Stimulated activated CD4-positive, alpha-beta T cell treated with anti-CD3 and anti-CD28 coated beads, Interleukin-4, amount 100 ng/mL, for 4 hours (primary cell): Measurements from ENCODE around the gene GPR157.
"Not testable (repeated sequence)": the region's sequence is repeated elsewhere in the genome, so short reads cannot be mapped to it uniquely, and the experiment has no call there.

Experiments used
- DNase-seq, 2 experiments: peaks; one replicate each; pipeline ENCODE4 v3.0.0-alpha.2; 2020

GPR157 gene

DNA sequence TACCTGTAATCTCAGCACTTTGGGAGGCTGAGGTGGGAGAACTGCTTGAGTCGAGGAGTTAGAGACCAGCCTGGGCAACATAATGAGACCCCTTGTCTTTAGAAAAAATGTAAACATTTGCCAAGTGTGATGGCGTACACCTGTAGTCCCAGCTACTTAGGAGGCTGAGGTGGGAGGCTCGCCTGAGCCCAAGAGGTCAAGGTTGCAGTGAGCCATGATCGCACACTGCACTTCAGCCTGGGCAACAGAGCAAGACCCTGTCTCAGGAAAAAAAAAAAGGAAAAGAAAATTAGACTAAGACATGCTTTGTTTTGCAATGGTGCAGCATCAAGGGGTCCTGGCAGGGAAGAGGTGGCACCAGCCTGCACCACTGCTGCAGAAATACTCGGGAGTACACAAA, 16.8 kb upstream of the GPR157 start:
- DNase-seq: no peak

DNA sequence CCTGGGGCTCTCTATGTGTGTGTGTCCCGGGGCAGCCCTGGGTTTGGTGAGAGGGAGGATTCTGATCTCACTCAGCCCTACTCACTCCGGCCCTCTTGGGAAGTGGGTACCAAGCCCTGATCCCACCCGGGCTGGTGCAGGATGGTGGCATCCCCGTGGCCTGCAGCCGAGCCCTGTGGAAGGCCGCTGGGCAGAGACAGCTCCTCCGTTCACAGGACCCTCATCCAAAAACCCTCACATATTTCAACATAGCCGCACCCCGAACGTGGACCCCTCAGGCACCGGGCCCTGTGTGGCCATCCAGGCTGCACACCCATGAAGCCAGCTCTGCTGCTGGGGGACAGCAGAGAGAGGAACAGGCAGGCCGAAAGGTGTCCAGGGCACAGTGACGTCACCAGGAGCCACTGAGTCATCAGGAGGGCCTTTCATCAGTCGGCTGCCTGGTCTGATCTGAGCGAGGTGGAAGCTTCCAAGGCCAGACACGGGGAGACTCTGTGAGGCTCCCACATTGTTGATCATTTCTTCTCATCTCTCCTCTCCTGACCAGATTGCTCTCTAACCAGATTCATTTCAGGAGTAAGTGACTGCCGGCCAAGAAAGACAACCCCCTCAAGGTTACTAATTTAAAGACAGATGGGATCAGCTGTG, 16.2 kb upstream of the GPR157 start:
- DNase-seq: no peak

DNA sequence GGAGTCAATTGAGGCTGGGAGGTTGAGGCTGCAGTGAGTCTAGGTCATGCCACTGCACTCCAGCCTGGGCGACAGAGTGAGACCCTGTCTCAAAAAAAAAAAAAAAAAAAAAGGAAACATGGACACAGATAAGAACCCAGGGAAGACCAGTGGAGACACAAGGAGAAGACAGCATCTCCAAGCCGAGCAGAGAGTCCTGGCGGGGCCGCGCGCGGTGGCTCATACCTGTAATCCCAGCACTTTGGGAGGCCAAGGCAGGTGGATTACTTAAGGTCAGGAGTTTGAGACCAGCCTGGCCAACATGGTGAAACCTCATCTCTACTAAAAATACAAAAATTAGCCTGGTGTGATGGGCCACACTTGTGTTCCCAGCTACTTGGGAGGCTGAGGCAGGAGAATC, 15.6 kb upstream of the GPR157 start:
- not testable (repeated sequence) for DNase-seq

DNA sequence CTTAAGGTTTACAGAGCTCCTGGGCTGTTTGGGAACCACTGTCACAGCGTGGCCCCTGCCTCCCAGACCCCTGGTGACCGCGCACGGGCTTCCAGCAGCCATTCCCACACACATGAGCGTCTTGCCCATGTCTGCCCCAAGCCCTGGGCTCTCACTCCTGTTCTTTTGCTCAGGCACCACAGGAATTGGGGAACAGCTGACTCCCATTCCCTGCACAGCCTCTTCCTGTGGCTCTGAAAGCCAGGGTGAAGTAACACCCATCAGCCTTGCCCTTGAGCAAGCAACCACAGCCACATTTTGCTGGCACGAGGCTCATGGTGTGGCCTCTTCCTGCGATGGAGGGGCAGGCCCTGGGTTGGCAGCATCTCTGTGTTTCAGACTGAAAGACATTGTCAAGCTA, 14.3 kb upstream of the GPR157 start:
- no peak for DNase-seq

DNA sequence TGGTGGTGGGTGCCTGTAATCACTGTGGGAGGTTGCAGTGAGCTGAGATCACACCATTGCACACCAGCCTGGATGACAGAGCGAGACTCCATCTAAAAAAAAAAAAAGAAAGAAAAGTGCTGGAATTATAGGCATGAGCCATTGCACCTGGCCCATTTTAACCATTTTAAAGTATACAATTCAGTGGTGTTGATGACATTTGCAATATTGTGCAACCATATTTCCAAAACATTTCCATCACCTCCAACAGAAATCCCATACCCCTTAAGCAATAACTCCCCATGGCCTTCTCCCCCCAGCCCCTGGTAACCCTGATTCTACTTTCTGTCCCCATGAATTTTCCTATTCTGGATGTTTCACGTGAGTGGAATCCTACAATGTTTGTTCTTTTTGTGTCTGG, 11.0 kb upstream of the GPR157 start:
- DNase-seq: no peak

DNA sequence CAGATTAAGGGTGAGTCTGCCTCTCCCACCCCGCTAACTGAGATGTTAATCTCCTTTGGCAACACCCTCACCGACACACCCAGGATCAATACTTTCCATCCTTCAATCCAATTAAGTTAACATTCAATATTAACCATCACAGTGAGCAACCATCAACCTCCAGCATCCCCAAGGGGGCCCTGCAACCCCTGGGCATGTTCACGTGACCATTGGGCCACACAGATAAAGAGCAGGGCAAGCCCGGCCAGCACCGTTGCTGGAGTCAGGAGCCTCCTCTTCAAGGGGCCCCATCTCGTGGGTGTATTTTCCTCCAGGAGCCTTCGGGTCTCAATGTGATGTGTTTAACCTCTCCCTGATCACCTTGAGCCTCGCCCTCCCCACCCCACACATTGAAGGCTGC, 8.0 kb upstream of the GPR157 start:
- no peak for DNase-seq

DNA sequence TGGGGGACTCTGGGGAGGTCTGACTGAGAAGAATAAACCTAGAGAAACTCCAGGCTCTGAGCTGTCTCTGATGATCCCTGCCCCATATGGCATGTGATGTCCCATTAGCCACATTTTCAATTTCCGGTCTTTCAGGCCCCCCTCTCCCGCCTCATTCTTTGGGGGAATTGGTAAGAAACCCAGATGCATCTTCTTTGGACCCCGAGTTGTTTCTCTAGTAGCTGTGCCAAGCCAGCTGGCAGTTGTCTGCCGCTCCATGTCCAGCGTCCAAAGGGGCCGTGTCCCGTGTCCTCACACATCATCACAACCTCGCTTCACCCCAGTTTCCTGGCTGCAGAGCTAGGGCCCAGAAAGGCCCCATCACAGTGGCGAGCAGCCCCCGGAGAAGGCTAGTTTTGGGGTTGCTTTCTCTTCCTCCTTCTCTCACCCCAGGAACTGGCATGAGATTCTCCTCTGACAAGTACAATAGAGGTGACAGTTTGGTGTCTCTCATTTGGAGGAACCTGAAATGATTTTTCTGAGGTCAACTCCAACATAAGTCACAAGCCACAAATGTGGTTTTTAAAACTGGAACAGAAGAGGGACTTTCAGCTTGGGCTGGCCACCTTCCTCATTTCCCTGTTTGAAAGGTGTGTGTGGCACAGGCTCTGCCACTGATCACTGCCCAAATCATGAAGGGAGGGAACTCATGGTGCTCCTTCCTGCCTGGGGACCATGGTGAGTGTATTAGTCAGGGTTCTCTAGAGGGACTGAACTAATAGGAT, 6.4 kb upstream of the GPR157 start:
- DNase-seq: no peak

DNA sequence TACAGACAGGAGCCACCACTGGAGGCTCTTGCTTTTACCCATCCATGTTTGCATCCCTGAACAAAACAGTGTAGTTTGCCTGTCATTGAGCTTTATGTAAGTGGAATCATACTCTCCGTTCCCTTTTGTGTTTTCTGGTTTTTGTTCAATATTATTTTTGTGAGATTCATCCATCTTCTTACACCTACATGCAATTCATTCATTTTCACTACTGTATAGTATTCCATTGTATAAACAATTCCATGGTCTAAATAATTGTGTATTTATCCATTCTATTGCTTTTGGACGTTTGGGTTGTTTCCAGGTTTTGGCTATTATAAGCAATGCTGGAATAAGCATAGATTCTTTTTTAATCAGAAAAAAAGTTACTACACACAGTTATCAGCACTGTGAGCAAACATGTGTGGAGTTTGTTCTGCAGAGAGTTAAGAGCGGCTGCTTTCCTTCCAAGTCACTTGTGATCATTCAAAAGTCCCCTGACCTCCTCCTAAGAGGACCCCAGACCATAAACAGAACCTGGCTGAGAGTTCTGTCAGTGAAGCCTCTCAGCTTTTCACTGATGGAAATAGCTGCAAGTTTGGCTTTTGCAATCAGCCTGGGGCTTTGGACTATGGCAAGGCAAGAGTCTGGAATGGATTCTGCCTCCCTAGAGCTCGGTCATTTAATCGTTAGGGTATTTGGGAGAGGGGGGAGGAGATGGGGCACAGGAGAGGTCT, 5.1 kb upstream of the GPR157 start:
- DNase-seq: no peak

DNA sequence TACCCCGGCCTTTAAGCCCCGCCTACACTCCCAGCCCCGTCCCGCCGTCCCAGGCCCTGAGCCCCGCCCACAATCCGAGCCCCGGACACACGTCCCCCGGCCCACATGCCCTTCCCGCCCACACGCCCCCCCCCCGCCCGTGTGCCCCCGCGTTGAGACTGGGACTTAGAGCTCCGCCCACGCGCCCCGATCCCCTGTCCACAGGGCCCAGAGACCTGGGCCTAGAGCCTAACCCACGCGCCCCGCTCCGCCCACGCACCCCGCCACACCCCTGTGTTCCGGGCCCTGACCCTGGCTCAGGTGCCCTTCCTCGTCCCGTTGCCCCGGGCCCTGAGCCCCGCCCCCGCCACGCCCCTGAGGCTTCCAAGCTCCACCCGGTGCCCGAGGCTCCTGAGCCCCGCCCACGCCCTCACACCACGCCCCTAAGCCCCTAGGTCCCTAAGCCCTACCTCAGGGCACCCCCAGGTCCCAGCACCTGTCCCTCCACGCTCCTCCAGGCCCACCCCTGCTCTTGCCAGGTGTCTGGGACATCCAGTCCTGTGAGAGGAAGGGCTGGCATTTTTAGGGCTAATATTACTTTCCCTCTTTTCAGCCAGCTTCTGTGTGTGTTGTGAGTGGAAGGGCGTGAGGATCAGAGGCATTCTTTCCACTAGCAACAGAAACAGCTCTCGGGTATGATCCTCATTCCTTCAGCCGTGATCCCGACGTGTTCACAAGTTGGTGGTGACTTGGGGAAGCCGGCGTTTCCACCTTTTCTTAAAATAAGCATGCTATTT, 552 bp upstream of the GPR157 start:
- peak; percentile 78 to 84 for DNase-seq

DNA sequence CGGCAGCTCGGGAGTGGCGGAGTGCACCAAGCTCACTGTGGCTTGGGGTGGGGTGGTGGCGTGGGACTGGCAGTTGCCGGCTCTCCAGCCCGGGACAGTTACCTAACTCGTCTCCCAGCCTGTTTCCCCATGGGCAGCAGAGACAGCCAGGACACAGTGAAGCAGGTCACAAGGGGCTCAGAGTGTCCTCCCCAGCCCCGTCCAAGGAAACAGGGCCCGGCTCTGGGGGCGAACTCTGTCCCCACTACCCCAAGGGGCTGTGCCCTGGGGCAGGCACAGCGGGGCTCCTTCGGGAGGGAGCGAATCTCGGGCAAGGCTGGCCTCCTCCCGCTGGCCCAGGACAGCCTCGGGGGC, 759 bp downstream of the GPR157 start:
- DNase-seq: no peak

DNA sequence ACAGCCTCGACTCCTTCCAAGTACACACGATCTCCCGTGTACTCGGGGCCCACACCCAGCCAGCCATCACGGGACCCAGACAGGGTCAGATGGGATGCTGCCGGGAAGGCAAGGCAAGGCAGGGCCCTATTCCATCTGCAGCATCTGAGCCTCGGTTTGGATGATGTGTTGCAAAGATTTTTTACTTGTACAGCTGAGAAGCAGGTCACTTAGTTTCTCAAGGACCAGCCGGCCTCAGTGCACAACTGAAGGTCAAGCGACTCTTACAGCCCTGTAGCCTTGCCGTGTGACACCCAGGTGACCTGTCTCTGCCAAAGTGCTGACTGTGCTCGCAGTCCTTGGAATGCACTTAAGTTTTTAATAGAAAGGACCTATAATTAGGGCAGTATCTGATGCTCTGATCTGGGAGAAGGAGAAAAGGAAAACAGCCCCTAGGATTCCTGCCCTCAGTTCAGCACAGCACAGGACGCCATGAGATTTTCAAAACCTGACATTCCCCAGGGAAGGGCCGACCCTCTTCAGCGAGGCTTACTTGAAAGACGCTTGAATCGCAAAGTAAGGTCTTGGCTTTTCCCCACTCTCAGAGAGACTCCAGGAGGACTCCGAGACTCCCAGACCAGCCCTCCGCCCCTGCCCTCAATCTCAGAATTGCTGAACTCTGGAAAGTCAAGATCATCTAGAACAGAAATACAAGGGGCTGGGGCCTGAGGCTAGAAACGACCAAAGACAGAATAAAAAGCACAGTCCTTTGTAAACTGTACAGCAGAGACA, 1.3 kb downstream of the GPR157 start:
- DNase-seq: no peak

DNA sequence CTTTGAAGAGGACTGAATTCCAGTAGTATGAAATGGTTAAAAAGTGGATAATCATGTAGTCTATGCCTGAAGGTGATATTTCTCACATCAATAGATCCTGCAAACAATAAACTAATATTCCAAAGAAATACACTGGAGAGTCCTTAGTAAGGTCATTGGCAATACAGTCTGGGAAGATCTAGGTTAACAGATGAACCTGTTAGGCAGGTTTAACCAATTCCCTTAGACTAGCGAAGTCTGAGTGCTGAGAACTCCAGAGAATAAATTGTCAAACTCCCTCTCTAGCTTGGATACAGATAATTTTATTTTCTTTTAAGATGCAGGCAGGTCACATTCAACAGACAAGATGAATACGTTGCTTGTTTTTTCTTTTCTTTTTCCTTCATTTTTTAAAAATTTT, 2.4 kb downstream of the GPR157 start:
- no peak for DNase-seq

DNA sequence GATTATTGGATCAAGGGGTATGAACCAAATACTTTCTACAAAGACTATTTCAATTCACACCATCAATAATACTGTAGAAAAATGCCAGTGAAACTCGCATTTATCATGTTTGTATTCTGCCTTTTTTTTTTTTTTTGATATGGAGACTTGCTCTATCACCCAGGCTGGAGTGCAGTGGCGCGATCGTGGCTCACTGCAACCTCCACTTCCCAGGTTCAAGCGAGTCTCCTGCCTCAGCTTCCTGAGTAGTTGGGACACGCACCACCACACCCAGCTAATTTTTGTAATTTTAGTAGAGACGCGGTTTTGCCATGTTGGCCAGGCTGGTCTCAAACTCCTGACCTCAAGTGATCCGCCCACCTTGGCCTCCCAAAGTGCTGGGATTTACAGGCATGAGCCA, 3.1 kb downstream of the GPR157 start:
- DNase-seq: not testable (repeated sequence)

DNA sequence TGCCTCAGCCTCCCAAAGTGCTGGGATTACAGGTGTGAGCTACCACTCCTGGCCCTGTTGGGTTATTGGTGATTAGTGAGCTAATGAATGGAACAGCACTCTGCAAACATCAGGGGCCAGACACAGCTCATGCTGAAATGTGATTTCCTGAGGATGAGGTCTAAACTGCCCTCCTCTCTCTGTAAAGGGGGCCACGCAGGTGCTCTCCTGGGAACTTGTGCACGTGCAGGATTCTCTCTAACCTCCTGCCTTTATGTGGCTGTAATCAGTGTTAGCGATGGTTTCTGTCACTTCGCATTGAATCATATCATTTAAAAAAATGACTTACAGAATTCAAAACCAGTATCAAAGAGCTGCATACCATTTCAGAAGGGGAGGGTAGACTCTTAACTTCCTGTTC, 3.6 kb downstream of the GPR157 start:
- no peak for DNase-seq

DNA sequence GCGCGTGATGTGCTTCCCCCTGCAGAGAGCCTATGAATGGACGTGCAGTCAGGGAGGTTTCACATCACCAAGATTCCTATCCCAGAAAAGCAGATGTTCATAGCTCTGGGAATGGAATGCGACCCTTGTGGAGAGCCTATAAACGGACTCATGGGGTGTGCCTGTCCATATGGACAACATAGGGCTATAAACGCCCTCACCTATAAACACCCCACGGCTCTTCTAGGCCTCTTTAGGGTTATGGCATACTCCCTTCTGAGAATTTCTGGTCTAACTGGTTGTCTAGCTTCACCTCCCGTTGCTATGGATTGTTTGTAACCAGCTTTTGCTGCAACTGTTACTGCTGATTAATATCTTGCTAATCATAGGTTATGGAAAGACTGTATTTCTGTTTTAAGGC, 4.5 kb downstream of the GPR157 start:
- DNase-seq: not testable (repeated sequence)

DNA sequence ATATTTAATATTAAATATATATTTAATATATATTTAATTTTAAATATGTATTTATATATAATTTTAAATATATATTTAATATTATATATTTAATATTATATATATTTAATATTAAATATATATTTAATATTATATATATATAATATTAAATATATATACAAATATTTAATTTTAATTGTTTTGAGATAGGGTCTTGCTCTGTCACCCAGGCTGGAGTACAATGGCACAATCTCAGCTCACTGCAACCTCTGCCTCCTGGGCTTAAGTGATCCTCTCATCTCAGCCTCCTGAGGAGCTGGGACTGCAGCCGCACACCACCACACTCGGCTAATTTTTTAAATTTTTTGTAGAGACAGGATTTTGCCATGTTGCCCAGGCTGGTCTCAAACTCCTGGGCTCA, 5.2 kb downstream of the GPR157 start:
- not testable (repeated sequence) for DNase-seq

DNA sequence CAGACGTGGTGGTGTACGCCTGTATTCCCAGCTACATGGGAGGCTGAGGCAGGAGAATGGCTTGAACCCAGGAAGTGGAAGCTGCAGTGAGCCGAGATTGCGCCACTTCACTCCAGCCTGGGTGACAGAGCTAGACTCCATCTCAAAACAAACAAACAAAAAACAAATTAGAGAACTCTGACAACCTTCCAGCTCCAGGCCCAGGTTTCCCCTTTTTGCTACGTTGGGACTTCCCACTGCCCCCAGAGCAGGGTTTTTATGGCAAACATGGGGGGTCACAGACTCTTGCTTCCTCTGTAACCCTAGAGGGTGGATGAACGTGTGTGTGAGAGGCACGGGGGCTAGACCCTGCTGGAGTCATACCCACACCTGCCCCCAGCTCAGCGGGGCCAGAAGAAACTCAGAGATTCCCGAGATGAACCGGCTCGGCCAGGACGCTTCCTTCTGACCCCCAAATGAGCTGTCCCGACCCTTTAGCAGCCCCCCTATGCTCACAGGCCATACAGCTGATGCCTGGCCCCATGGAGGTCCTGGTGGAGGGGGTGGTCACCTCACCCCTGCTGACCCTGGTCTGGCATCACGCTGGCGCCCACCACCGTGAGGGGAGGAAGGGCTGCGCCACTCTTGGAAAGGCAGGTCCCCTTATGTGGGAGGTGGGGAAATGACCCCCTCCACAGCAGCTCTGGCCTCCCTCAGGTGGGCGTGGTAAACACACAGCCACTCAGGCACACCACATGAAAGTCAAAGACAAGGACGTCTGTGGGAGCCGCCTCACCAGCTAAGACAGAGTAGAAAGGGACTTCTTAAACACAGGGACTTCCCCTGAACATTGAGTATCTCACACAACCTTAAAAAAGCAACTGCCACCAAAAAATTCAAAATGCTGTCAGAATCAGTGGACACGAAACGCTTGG, 7.1 kb downstream of the GPR157 start:
- DNase-seq: peak in 1 of 2 experiments; percentile 37

DNA sequence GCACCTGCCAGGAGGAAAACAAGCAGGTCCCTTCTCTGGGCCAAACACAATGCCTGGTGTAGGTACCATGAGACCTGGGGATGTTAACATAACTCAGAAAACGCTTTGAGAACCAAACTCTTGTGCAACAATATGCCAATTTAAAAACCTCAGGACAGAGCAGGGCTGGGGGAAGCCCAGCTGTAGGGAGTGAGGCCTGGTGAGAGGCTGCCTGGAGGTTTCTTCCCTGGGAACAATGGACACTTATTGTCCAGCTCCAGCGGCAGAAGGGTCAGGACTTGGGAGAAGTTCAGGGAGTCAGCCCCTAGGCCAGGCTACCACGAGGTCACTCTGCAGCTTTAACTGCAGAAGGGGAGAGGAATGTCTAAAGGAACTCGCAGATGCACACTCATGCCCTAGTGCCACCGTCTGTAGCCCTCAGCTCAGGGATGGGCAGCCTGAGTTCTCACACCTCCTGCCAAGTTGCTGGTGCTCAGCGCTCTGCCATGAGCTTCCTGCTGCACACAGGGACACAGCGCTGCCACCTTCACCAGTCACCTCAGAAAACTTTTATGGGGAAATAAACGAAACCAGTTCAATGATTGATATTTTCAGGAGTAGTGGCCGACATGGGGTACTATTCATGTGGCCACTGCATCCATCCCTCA, 8.5 kb downstream of the GPR157 start:
- DNase-seq: no peak

DNA sequence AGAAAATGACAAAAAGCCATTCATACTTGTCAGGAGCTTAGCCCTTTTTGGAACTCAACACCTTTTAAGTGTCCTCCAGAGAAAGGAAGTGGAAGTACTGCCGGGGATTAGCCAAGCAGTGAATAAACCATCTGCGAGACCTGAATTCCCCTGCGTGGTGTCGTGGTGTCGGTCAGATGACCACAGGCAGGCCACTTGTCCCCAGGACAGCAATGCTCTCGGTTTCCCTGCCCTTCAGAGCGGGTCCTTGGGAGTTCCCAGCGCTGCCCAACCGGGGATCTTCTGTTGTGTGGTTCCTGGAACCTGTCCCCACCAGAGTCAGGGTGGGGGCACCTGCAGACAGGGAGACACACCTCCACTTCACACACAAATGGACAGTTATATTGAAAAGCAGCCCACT, 9.2 kb downstream of the GPR157 start:
- no peak for DNase-seq

DNA sequence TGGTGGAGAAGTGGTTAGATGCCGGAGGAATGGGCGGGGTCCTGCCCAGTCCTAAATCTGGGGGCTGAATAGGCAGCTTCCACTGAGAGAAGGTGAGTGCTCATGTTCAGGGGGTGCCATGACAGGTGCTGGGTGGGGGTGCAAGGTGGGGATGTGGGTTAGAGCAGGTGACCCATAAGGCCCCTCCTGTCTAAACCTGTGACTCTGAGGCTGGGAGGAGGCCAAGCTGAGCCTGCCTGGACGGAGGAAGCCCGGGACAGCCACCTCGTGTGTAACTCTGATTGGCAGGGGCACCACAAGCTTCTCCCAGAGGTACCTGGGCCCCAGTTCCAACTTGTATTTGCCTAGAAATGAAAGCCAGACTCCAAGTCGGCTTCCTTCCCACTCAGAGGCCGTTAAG, 10.7 kb downstream of the GPR157 start:
- DNase-seq: no peak
